Endothelial cell of umbilical vein (primary cell): ENCODE results near the gene LILRA5. TPM values are rescaled to one million over a fixed set of nuclear protein-coding genes. Genes with fewer than 3 reads are reported as not detected.

ENCODE experiments used
- BruUV-seq: library from RNA; stranded (reverse); fragments of 400-500 nt; replicated peaks from 2 replicates; lab custom pipeline; 2021; lab: Mats Ljungman, UMichigan
- CTCF ChIA-PET: fragments of 300-600, 350-600 bp; sonication (Branson Sonifier 250); formaldehyde crosslinking; loops from one replicate; lab custom pipeline; 2021; ENCODE audit warnings: antibody characterized with exemption, inconsistent platforms; lab: Charles Lee
- POLR2A ChIA-PET: fragments of 300-600, 350-600 bp; sonication (Branson Sonifier 250); formaldehyde crosslinking; loops from one replicate; lab custom pipeline; 2021; ENCODE audit warnings: antibody characterized with exemption, inconsistent platforms; lab: Charles Lee
- DNase-seq: peaks from one replicate; pipeline ENCODE4 v3.0.0-alpha.2; 2011; ENCODE audit warnings: low read depth, low spot score
- FAIRE-seq: peaks from 2 replicates; lab custom pipeline; 2011; peaks lifted over from hg19 to GRCh38; lab: Jason Lieb, UNC
- H2AFZ ChIP-seq: 2 replicates; pipeline ENCODE4 v1.6.0; 2012; ENCODE audit warnings: low read depth, low read length, control low read depth, inconsistent platforms
- H3K27ac ChIP-seq: 2 replicates; pipeline ENCODE4 v1.5.1; 2011; ENCODE audit warnings: low read depth, mild to moderate bottlenecking, control low read depth, low read length, moderate library complexity; ENCODE audit not compliant: insufficient read depth
- H3K27me3 ChIP-seq, 2 experiments: 2 replicates each; pipeline versions ENCODE4 v1.6.0 to v1.6.1; 2011; ENCODE audit warnings: low read length in 2 of 2, mixed read lengths in 1 of 2; ENCODE audit not compliant: control insufficient read depth in 2 of 2, insufficient read depth in 2 of 2
- H3K36me3 ChIP-seq, 2 experiments: 2 replicates in 1 of 2; 3 replicates in 1 of 2; pipeline ENCODE4 v1.5.1; 2011; ENCODE audit warnings: low read length in 2 of 2, mild to moderate bottlenecking in 1 of 2, moderate library complexity in 1 of 2; ENCODE audit not compliant: control insufficient read depth in 2 of 2, insufficient read depth in 2 of 2; ENCODE audit errors: extremely low read depth in 1 of 2
- H3K4me1 ChIP-seq: 3 replicates; pipeline ENCODE4 v1.5.1; 2011; ENCODE audit warnings: mild to moderate bottlenecking, low read length; ENCODE audit not compliant: control insufficient read depth, insufficient read depth; ENCODE audit errors: extremely low read depth
- H3K4me2 ChIP-seq: 2 replicates; pipeline ENCODE4 v1.6.1; 2011; ENCODE audit warnings: low read length, control low read depth, mixed read lengths; ENCODE audit not compliant: insufficient read depth
- H3K4me3 ChIP-seq, 3 experiments: fragments of 200-600 bp in 1 of 3; sonication (generic), shearing (Covaris generic) in 1 of 3; replicated peaks in 1 of 3; 2 replicates each; pipeline ENCODE4 v1.5.1; 2011 to 2016; ENCODE audit warnings: control low read depth in 3 of 3, low read length in 3 of 3, mild to moderate bottlenecking in 2 of 3, inconsistent platforms in 1 of 3, low read depth in 1 of 3, moderate library complexity in 1 of 3; ENCODE audit not compliant: insufficient read depth in 1 of 3
- H3K79me2 ChIP-seq: 2 replicates; pipeline ENCODE4 v1.6.0; 2012; ENCODE audit warnings: low read length, inconsistent platforms; ENCODE audit not compliant: control insufficient read depth, insufficient read depth
- H3K9ac ChIP-seq: replicated peaks from 2 replicates; pipeline ENCODE3; 2011; ENCODE audit warnings: low read length, control low read depth; ENCODE audit not compliant: insufficient read depth; ENCODE audit errors: extremely low read depth
- H3K9me1 ChIP-seq: replicated peaks from 3 replicates; pipeline ENCODE4 v1.6.0; 2011; ENCODE audit warnings: mild to moderate bottlenecking, low read length; ENCODE audit not compliant: control insufficient read depth, insufficient read depth; ENCODE audit errors: extremely low read depth
- H3K9me3 ChIP-seq: replicated peaks from 2 replicates; pipeline ENCODE4 v1.5.1; 2012; ENCODE audit warnings: low read length, inconsistent platforms; ENCODE audit not compliant: control insufficient read depth, insufficient read depth
- H4K20me1 ChIP-seq: replicated peaks from 2 replicates; pipeline ENCODE3; 2011; ENCODE audit warnings: mild to moderate bottlenecking, low read length; ENCODE audit not compliant: control insufficient read depth, insufficient read depth; ENCODE audit errors: extremely low read depth
- EZH2 ChIP-seq: IDR thresholded peaks from 2 replicates; pipeline ENCODE4 v1.6.1; 2012; ENCODE audit warnings: borderline replicate concordance, low read depth, mild to moderate bottlenecking, moderate library complexity, low read length, inconsistent platforms; ENCODE audit not compliant: severe bottlenecking
- FOS ChIP-seq: IDR thresholded peaks from 2 replicates; pipeline ENCODE4 v1.6.1; 2011; ENCODE audit warnings: mild to moderate bottlenecking, low read length, moderate library complexity, borderline replicate concordance; ENCODE audit not compliant: insufficient read depth
- GATA2 ChIP-seq: IDR thresholded peaks from 2 replicates; pipeline ENCODE4 v1.7.0; 2011; ENCODE audit warnings: low read depth, mild to moderate bottlenecking, moderate library complexity, mixed read lengths, low read length; ENCODE audit not compliant: insufficient read length, insufficient read depth
- JUN ChIP-seq: IDR thresholded peaks from 2 replicates; pipeline ENCODE4 v1.6.1; 2011; ENCODE audit warnings: borderline replicate concordance, low read depth; ENCODE audit not compliant: insufficient read length, insufficient read depth
- MAX ChIP-seq: IDR thresholded peaks from 2 replicates; pipeline ENCODE4 v1.6.1; 2011; ENCODE audit not compliant: insufficient read depth, insufficient read length
- MYC ChIP-seq: IDR thresholded peaks from one replicate; pipeline ENCODE4 v1.6.1; 2011; ENCODE audit warnings: mild to moderate bottlenecking, low read depth, low read length
- POLR2A ChIP-seq: IDR thresholded peaks from 2 replicates; pipeline ENCODE4 v1.6.1; 2012; ENCODE audit warnings: low read depth, mild to moderate bottlenecking, control low read depth, low read length
- POLR2AphosphoS5 ChIP-seq: IDR thresholded peaks from 2 replicates; pipeline ENCODE4 v1.6.1; 2012; ENCODE audit warnings: low read depth, mild to moderate bottlenecking, control low read depth, low read length, moderate library complexity; ENCODE audit not compliant: insufficient read depth
- dilution Hi-C: fragments of 300-500 bp; cut with MboI; formaldehyde crosslinking; loops from one replicate; pipeline ENCODE4 v1.15.0; 2019; ENCODE audit warnings: low sequenced_read_pairs; ENCODE audit not compliant: extremely low pct_ligation_motif_present
- intact Hi-C: fragments of 100-400 bp; cut with micrococcal nuclease; formaldehyde crosslinking; loops from one replicate; pipeline ENCODE4 v1.10.0; 2022
- polyA plus RNA-seq, 4 experiments: library from polyadenylated mRNA; depleted of rRNA in 3 of 4; stranded (reverse) in 3 of 4; unstranded in 1 of 4; fragments of >200 nt; gene quantifications; 2 replicates each; pipeline versions ENCODE4 v1.2.1 to v1.2.3, GENCODE V29; 2011 to 2012; ENCODE audit warnings: missing spikeins in 1 of 4
- total RNA-seq: library from RNA; stranded (reverse); gene quantifications from 2 replicates; pipeline ENCODE4 v1.2.3, GENCODE V29; 2021
- TF ChIP-seq, protein P1 (sequence below), 2 donors: IDR thresholded peaks; 1 replicate in 1 of 2; 2 replicates in 1 of 2; pipeline ENCODE4 v1.5.1; 2011; ENCODE audit warnings: low read length in 2 of 2, mild to moderate bottlenecking in 2 of 2, moderate library complexity in 2 of 2, control low read depth in 1 of 2, inconsistent platforms in 1 of 2, low read depth in 1 of 2; ENCODE audit not compliant: insufficient read depth in 1 of 2; ENCODE audit errors: extremely low read depth in 1 of 2

LILRA5 gene
- total and polyA plus RNA-seq, 2 donors (not counting 3 experiments of a cell fraction or from before 2014, with no cell fraction given) = not detected

- Histone ChIP-seq H3K4me1 (no peaks in the 10 kb centered on the region), H3K27ac (no peak overlapping the region), H2AFZ (no peak overlapping the region), H3K27me3 (no peaks in the 10 kb centered on the region), H3K36me3 (no peaks in the 10 kb centered on the region), H3K4me3 (no peak overlapping the region), H4K20me1 (no peaks in the 10 kb centered on the region), H3K4me2 (no peak overlapping the region), H3K9me3 (no peaks in the 10 kb centered on the region), H3K9me1 (no peaks in the 10 kb centered on the region), H3K79me2 (no peaks in the 10 kb centered on the region), H3K9ac (no peak overlapping the region)
- intact Hi-C loops = no loop called here
- FAIRE-seq = no peak
- BruUV-seq = no TSS peak
- ChIA-PET POLR2A (no interaction called here), CTCF (no interaction called here)
- no peak for DNase-seq
- TF ChIP-seq, protein P1, sequence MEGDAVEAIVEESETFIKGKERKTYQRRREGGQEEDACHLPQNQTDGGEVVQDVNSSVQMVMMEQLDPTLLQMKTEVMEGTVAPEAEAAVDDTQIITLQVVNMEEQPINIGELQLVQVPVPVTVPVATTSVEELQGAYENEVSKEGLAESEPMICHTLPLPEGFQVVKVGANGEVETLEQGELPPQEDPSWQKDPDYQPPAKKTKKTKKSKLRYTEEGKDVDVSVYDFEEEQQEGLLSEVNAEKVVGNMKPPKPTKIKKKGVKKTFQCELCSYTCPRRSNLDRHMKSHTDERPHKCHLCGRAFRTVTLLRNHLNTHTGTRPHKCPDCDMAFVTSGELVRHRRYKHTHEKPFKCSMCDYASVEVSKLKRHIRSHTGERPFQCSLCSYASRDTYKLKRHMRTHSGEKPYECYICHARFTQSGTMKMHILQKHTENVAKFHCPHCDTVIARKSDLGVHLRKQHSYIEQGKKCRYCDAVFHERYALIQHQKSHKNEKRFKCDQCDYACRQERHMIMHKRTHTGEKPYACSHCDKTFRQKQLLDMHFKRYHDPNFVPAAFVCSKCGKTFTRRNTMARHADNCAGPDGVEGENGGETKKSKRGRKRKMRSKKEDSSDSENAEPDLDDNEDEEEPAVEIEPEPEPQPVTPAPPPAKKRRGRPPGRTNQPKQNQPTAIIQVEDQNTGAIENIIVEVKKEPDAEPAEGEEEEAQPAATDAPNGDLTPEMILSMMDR (IDR thresholded peaks at IDR 0.05; ENCODE audit: extremely low read depth in 1 of 2, insufficient read depth in 1 of 2, low read depth in 1 of 2, low read length in 2 of 2) = no peak
- TF ChIP-seq POLR2AphosphoS5 = no peak
- no peak for TF ChIP-seq EZH2
- no peak for TF ChIP-seq MAX
- TF ChIP-seq POLR2A = no peak
- TF ChIP-seq GATA2 = no peak
- TF ChIP-seq MYC = no peak
- TF ChIP-seq FOS = no peak
- no peak for TF ChIP-seq JUN
- dilution Hi-C loops = no loop called here
Observed at GRCh38 chr19:54341295-54341694, 28.3 kb upstream of the LILRA5 start.
